SK-N-SH (cell line): ENCODE data around the gene CASZ1. TPM values are rescaled to one million over a fixed set of nuclear protein-coding genes. Genes with fewer than 3 reads are reported as not detected.

Source experiments
- CTCF ChIA-PET: fragments of 300-600, 350-600 bp; formaldehyde crosslinking; extraction: SDS; loops from one replicate; lab custom pipeline; 2021; lab: Yijun Ruan, JAX
- POLR2A ChIA-PET: fragments of 350-600 bp; sonication (Branson Sonifier 250); formaldehyde crosslinking; extraction: SDS; loops from one replicate; lab custom pipeline; 2020; ENCODE audit warnings: antibody characterized with exemption, inconsistent platforms; lab: Yijun Ruan, JAX
- DNase-seq: peaks from one replicate; pipeline ENCODE4 v3.0.0; 2012
- H2AFZ ChIP-seq: fragments of 200-600 bp; sonication (generic); 2 replicates; pipeline ENCODE4 v1.8.1; 2016; ENCODE audit warnings: antibody characterized with exemption, mild to moderate bottlenecking, low read depth
- H3F3A ChIP-seq: fragments of 200-600 bp; sonication (generic); replicated peaks from 2 replicates; pipeline ENCODE3; 2016; ENCODE audit warnings: antibody characterized with exemption, mild to moderate bottlenecking; ENCODE audit not compliant: insufficient read depth
- H3K27ac ChIP-seq, 2 experiments: fragments of 200-500 bp in 1 of 2; fragments of 200-600 bp in 1 of 2; sonication (Bioruptor generic) in 1 of 2; sonication (generic), shearing (Covaris generic) in 1 of 2; 2 replicates each; pipeline versions ENCODE4 v1.5.1 to v1.6.1; 2014 to 2016; ENCODE audit warnings: low read depth in 2 of 2, inconsistent platforms in 1 of 2, low read length in 1 of 2, mild to moderate bottlenecking in 1 of 2, mixed read lengths in 1 of 2
- H3K27me3 ChIP-seq: fragments of 200-600 bp; sonication (generic), shearing (Covaris generic); 2 replicates; pipeline ENCODE4 v1.6.1; 2016; ENCODE audit warnings: mixed run types; ENCODE audit not compliant: insufficient read depth
- H3K36me3 ChIP-seq, 2 experiments: fragments of 200-500 bp in 1 of 2; fragments of 200-600 bp in 1 of 2; sonication (Bioruptor generic) in 1 of 2; sonication (generic) in 1 of 2; replicated peaks in 1 of 2; 2 replicates each; pipeline versions ENCODE3 to v1.5.1; 2014 to 2016; ENCODE audit warnings: low read length in 1 of 2, mild to moderate bottlenecking in 1 of 2; ENCODE audit not compliant: insufficient read depth in 2 of 2, control insufficient read depth in 1 of 2
- H3K4me1 ChIP-seq, 2 experiments: fragments of 200-500 bp in 1 of 2; fragments of 200-600 bp in 1 of 2; sonication (Bioruptor generic) in 1 of 2; sonication (generic), shearing (Covaris generic) in 1 of 2; 2 replicates each; pipeline versions ENCODE4 v1.5.1 to v1.6.1; 2014 to 2016; ENCODE audit warnings: low read depth in 1 of 2, low read length in 1 of 2, mixed run types in 1 of 2; ENCODE audit not compliant: insufficient read depth in 2 of 2, control insufficient read depth in 1 of 2
- H3K4me2 ChIP-seq: fragments of 200-600 bp; sonication (generic), shearing (Covaris generic); 2 replicates; pipeline ENCODE4 v1.6.1; 2017; ENCODE audit warnings: mixed run types
- H3K4me3 ChIP-seq, 2 experiments: fragments of 200-500 bp in 1 of 2; fragments of 200-600 bp in 1 of 2; sonication (Bioruptor generic) in 1 of 2; sonication (generic), shearing (Covaris generic) in 1 of 2; 2 replicates each; pipeline versions ENCODE4 v1.5.1 to v1.8.1; 2014 to 2016; ENCODE audit warnings: low read depth in 2 of 2, inconsistent platforms in 1 of 2, low read length in 1 of 2, mild to moderate bottlenecking in 1 of 2, mixed read lengths in 1 of 2, moderate library complexity in 1 of 2
- H3K79me2 ChIP-seq: fragments of 200-600 bp; sonication (generic); 2 replicates; pipeline ENCODE4 v1.8.1; 2017; ENCODE audit warnings: mild to moderate bottlenecking; ENCODE audit not compliant: insufficient read depth
- H3K9ac ChIP-seq: fragments of 200-600 bp; sonication (generic); 2 replicates; pipeline ENCODE4 v1.6.1; 2017; ENCODE audit warnings: mixed run types
- H3K9me2 ChIP-seq: fragments of 200-600 bp; sonication (generic); 2 replicates; pipeline ENCODE4 v1.6.1; 2017; ENCODE audit warnings: mixed run types
- H3K9me3 ChIP-seq: fragments of 200-600 bp; sonication (generic); 2 replicates; pipeline ENCODE4 v1.6.1; 2017; ENCODE audit warnings: mixed run types, mild to moderate bottlenecking, moderate library complexity
- H4K20me1 ChIP-seq: fragments of 200-600 bp; sonication (generic); 2 replicates; pipeline ENCODE4 v1.6.1; 2017; ENCODE audit warnings: mild to moderate bottlenecking, mixed run types; ENCODE audit not compliant: insufficient read depth
- CHD2 ChIP-seq: fragments of 150-350 bp; IDR thresholded peaks from 2 replicates; pipeline ENCODE4 v1.6.1; 2018; ENCODE audit warnings: low read length; ENCODE audit not compliant: partially characterized antibody
- FOXJ3 ChIP-seq: sonication (generic); formaldehyde crosslinking; IDR thresholded peaks from 2 replicates; pipeline ENCODE4 v1.5.1; 2020; ENCODE audit warnings: mild to moderate bottlenecking, missing genetic modification reagents
- FOXM1 ChIP-seq: IDR thresholded peaks from 2 replicates; pipeline ENCODE4 v1.4.0; 2012; ENCODE audit warnings: low read depth, mild to moderate bottlenecking
- GATA2 ChIP-seq: sonication (generic); formaldehyde crosslinking; IDR thresholded peaks from 2 replicates; pipeline ENCODE4 v1.5.0; 2020; ENCODE audit warnings: mild to moderate bottlenecking, missing genetic modification reagents
- JUND ChIP-seq: IDR thresholded peaks from 2 replicates; pipeline ENCODE4 v1.4.0; 2012
- NRF1 ChIP-seq: IDR thresholded peaks from 2 replicates; pipeline ENCODE4 v1.6.1; 2012; ENCODE audit warnings: low read depth, mild to moderate bottlenecking, low read length
- REST ChIP-seq: IDR thresholded peaks from 2 replicates; pipeline ENCODE4 v1.6.1; 2012; ENCODE audit warnings: mild to moderate bottlenecking, low read depth, low read length, moderate library complexity
- SMC3 ChIP-seq: IDR thresholded peaks from 2 replicates; pipeline ENCODE4 v1.6.1; 2012; ENCODE audit warnings: low read depth, low read length, improper control_type of control experiment
- TAF1 ChIP-seq: IDR thresholded peaks from 2 replicates; pipeline ENCODE4 v1.6.1; 2012; ENCODE audit warnings: low read depth, mild to moderate bottlenecking, low read length, moderate library complexity, borderline replicate concordance
- USF1 ChIP-seq: IDR thresholded peaks from 2 replicates; pipeline ENCODE4 v1.4.0; 2012; ENCODE audit warnings: low read depth, borderline replicate concordance
- WGBS: methylation state at CpG from one replicate; pipeline ENCODE4 v1.1.6; 2017; ENCODE audit warnings: low lambda C conversion rate; 5-methylcytosine and 5-hydroxymethylcytosine counted together
- polyA plus RNA-seq, 3 experiments: library from polyadenylated mRNA; depleted of rRNA; stranded (reverse); fragments of >200 nt; gene quantifications; 2 replicates each; pipeline ENCODE4 v1.2.3, GENCODE V29; 2012

The CASZ1 gene
- polyA plus RNA-seq, 1 of the 3 experiments (the other 2 are of a cell fraction) = 0.51 TPM

- no peaks in the 10 kb centered on the region for H3K9me3 ChIP-seq
- 78% methylated on average over 3 of the region's 4 CpGs for WGBS
- no peaks in the 10 kb centered on the region for H3F3A ChIP-seq
- DNase-seq = no peak
- no peak overlapping the region for H3K4me2 ChIP-seq
- CTCF ChIA-PET = interaction anchor here (0.6 to 3.5 kb wide), 6 partner anchors 16 to 218 kb away, joined by 3 to 17 read pairs (median 4); no protein-coding TSS in a partner anchor
- H3K36me3 ChIP-seq = no peaks in the 10 kb centered on the region
- no peak overlapping the region for H3K9ac ChIP-seq
- H3K4me3 ChIP-seq = no peak overlapping the region
- no peaks in the 10 kb centered on the region for H3K79me2 ChIP-seq
- H3K27me3 ChIP-seq = no peaks in the 10 kb centered on the region
- H3K27ac ChIP-seq = no peak overlapping the region
- H3K9me2 ChIP-seq = no peaks in the 10 kb centered on the region
- no peak for TF ChIP-seq TAF1
- TF ChIP-seq JUND = no peak
- no peak for TF ChIP-seq USF1
- TF ChIP-seq REST = no peak
- TF ChIP-seq, all 33 proteins: peak for 0
- POLR2A ChIA-PET = no interaction called here
- no peaks in the 10 kb centered on the region for H4K20me1 ChIP-seq
- H2AFZ ChIP-seq = no peak overlapping the region
- peaks cover 11 to 47% of the 10 kb centered on the region in 2 experiments; a peak in 3 of 4 replicates for H3K4me1 ChIP-seq
Observed at GRCh38 chr1:10723317-10723716, 73.1 kb downstream of the CASZ1 start.

- POLR2A ChIA-PET = no interaction called here
- Histone ChIP-seq H3K9me2 (no peaks in the 10 kb centered on the region), H3K36me3 (no peaks in the 10 kb centered on the region), H3F3A (no peaks in the 10 kb centered on the region), H3K9me3 (no peaks in the 10 kb centered on the region), H3K27ac (no peak overlapping the region), H3K27me3 (no peaks in the 10 kb centered on the region), H3K4me2 (no peak overlapping the region), H2AFZ (no peak overlapping the region), H3K9ac (no peak overlapping the region), H3K4me1 (peaks cover 11 to 43% of the 10 kb centered on the region in 2 experiments; a peak in 3 of 4 replicates), H4K20me1 (no peaks in the 10 kb centered on the region), H3K79me2 (no peaks in the 10 kb centered on the region), H3K4me3 (no peak overlapping the region)
- CTCF ChIA-PET = interaction anchor here (0.6 to 3.5 kb wide), 3 partner anchors 143 to 219 kb away, joined by 3 to 17 read pairs (median 5); no protein-coding TSS in a partner anchor
- WGBS = 92% methylated on average over 15 of the region's 16 CpGs
- DNase-seq = no peak
- TF ChIP-seq FOXM1 = no peak
- TF ChIP-seq SMC3 = no peak
- TF ChIP-seq FOXJ3 (CRISPR knock-in tag) = no peak
- no peak for TF ChIP-seq USF1
- TF ChIP-seq CHD2 = no peak
- TF ChIP-seq GATA2 (CRISPR knock-in tag) = no peak
- no peak for TF ChIP-seq NRF1
Observed at GRCh38 chr1:10722803-10723202, 73.6 kb downstream of the CASZ1 start.
